GM23338 (cell line): ENCODE results near the gene DMRT3. TPM values are rescaled to one million over a fixed set of nuclear protein-coding genes. Genes with fewer than 3 reads are reported as not detected.

Experiments
- ATAC-seq: fragments of 200-7000 bp; cut with Tn5 transposase; 3 replicates; pipeline ENCODE4 v1.9.1; 2020
- DNase-seq: peaks from one replicate; pipeline ENCODE4 v3.0.0-alpha.2; 2015; ENCODE audit warnings: low spot score
- H2AFZ ChIP-seq: fragments of 200-600 bp; sonication (generic); 2 replicates; pipeline ENCODE4 v1.8.0; 2016; ENCODE audit warnings: antibody characterized with exemption, mild to moderate bottlenecking, moderate library complexity
- H3F3A ChIP-seq: fragments of 200-600 bp; sonication (generic); replicated peaks from 2 replicates; pipeline ENCODE4 v1.8.0; 2017; ENCODE audit warnings: antibody characterized with exemption, mixed run types, low read depth
- H3K27ac ChIP-seq: fragments of 200-600 bp; sonication (generic); 2 replicates; pipeline ENCODE4 v1.6.1; 2016; ENCODE audit warnings: low read depth
- H3K27me3 ChIP-seq: fragments of 200-600 bp; sonication (generic); 2 replicates; pipeline ENCODE4 v1.8.0; 2016; ENCODE audit warnings: mild to moderate bottlenecking, mixed run types, moderate library complexity; ENCODE audit not compliant: insufficient read depth
- H3K36me3 ChIP-seq: fragments of 200-600 bp; sonication (generic); 2 replicates; pipeline ENCODE4 v1.8.0; 2016; ENCODE audit warnings: mild to moderate bottlenecking; ENCODE audit not compliant: insufficient read depth
- H3K4me1 ChIP-seq: fragments of 200-600 bp; sonication (generic); 2 replicates; pipeline ENCODE4 v1.8.0; 2016; ENCODE audit warnings: mild to moderate bottlenecking, moderate library complexity; ENCODE audit not compliant: insufficient read depth
- H3K4me2 ChIP-seq: fragments of 200-600 bp; sonication (generic); 2 replicates; pipeline ENCODE4 v1.7.1; 2017; ENCODE audit warnings: mixed run types
- H3K4me3 ChIP-seq: fragments of 200-600 bp; sonication (generic); 2 replicates; pipeline ENCODE4 v1.6.1; 2016; ENCODE audit warnings: mixed run types
- H3K79me2 ChIP-seq: fragments of 200-600 bp; sonication (generic); replicated peaks from 2 replicates; pipeline ENCODE4 v1.8.0; 2017; ENCODE audit warnings: mild to moderate bottlenecking; ENCODE audit not compliant: insufficient read depth
- H3K9me2 ChIP-seq: fragments of 200-600 bp; sonication (generic); 2 replicates; pipeline ENCODE4 v1.8.0; 2017; ENCODE audit not compliant: insufficient read depth
- H4K20me1 ChIP-seq: fragments of 200-600 bp; sonication (generic); replicated peaks from 2 replicates; pipeline ENCODE4 v1.8.0; 2017; ENCODE audit warnings: mild to moderate bottlenecking; ENCODE audit not compliant: insufficient read depth
- H3K27ac Mint-ChIP-seq: 2 replicates; pipeline ENCODE4 v1.8.0; 2020; ENCODE audit warnings: inconsistent platforms, mild to moderate bottlenecking, moderate library complexity, mixed read lengths
- H3K27me3 Mint-ChIP-seq: 3 replicates; pipeline ENCODE4 v1.8.0; 2022; ENCODE audit warnings: low read depth, mild to moderate bottlenecking, moderate library complexity, mixed read lengths, inconsistent platforms; ENCODE audit not compliant: insufficient read depth, poor library complexity
- H3K36me3 Mint-ChIP-seq: 3 replicates; pipeline ENCODE4 v1.8.0; 2021; ENCODE audit warnings: low read depth, mild to moderate bottlenecking, inconsistent platforms, moderate library complexity, mixed read lengths
- H3K4me1 Mint-ChIP-seq: 3 replicates; pipeline ENCODE4 v1.8.0; 2020; ENCODE audit warnings: mild to moderate bottlenecking, inconsistent platforms, mixed read lengths
- H3K4me3 Mint-ChIP-seq: 3 replicates; pipeline ENCODE4 v1.8.0; 2021; ENCODE audit warnings: moderate library complexity, mild to moderate bottlenecking, inconsistent platforms, mixed read lengths
- H3K9me3 Mint-ChIP-seq: 3 replicates; pipeline ENCODE4 v1.8.0; 2020; ENCODE audit warnings: moderate library complexity, mild to moderate bottlenecking, inconsistent platforms, mixed read lengths
- CREB1 ChIP-seq: fragments of 250-450 bp; sonication (Bioruptor Pico); IDR thresholded peaks from 2 replicates; pipeline ENCODE4 v1.5.0; 2020; ENCODE audit warnings: low read depth, mild to moderate bottlenecking, moderate library complexity
- EZH2 ChIP-seq: fragments of 200-600 bp; sonication (generic); IDR thresholded peaks from one replicate; pipeline ENCODE4 v1.8.0; 2017; ENCODE audit warnings: antibody characterized with exemption, mild to moderate bottlenecking, low read depth; ENCODE audit not compliant: unreplicated experiment
- JUNB ChIP-seq: IDR thresholded peaks from one replicate; pipeline ENCODE4 v1.6.1; 2016; ENCODE audit warnings: antibody characterized with exemption; ENCODE audit not compliant: unreplicated experiment
- NANOG ChIP-seq: IDR thresholded peaks from 2 replicates; pipeline ENCODE4 v1.6.1; 2016; ENCODE audit warnings: antibody characterized with exemption, borderline replicate concordance
- POLR2AphosphoS5 ChIP-seq: IDR thresholded peaks from 2 replicates; pipeline ENCODE4 v1.6.1; 2016; ENCODE audit warnings: antibody characterized with exemption, low read depth
- STAT1 ChIP-seq: IDR thresholded peaks from one replicate; pipeline ENCODE4 v1.6.1; 2016; ENCODE audit warnings: antibody characterized with exemption; ENCODE audit not compliant: unreplicated experiment
- ZNF114 ChIP-seq: fragments of 250-450 bp; sonication (Bioruptor Pico); IDR thresholded peaks from 2 replicates; pipeline ENCODE4 v1.5.0; 2020; ENCODE audit warnings: mild to moderate bottlenecking, moderate library complexity
- ZNF331 ChIP-seq: fragments of 250-450 bp; sonication (Bioruptor Pico); IDR thresholded peaks from 2 replicates; pipeline ENCODE4 v1.5.0; 2020; ENCODE audit warnings: low read depth, mild to moderate bottlenecking, moderate library complexity
- polyA plus RNA-seq: library from polyadenylated mRNA; unstranded; fragments of >200 nt; fragmentation: Nextera tagmentation; extraction: Ambion mirVana; gene quantifications from 2 replicates; pipeline ENCODE4 v1.2.1, GENCODE V29; 2016
- total RNA-seq: library from RNA; depleted of rRNA; stranded (reverse); fragments of >200 nt; shearing (Covaris generic); gene quantifications from 2 replicates; pipeline ENCODE4 v1.2.3, GENCODE V29; 2014
- TF ChIP-seq, protein P1 (sequence below): IDR thresholded peaks from 2 replicates; pipeline ENCODE4 v1.6.1; 2016; ENCODE audit warnings: antibody characterized with exemption
- TF ChIP-seq, protein P2 (sequence below): IDR thresholded peaks from one replicate; pipeline ENCODE4 v1.6.1; 2018; ENCODE audit warnings: antibody characterized with exemption; ENCODE audit not compliant: unreplicated experiment
- TF ChIP-seq, protein P3 (sequence below), 2 experiments: fragments of 200-600 bp in 1 of 2; sonication (generic) in 1 of 2; conservative IDR thresholded peaks; 2 replicates each; pipeline versions ENCODE4 v1.5.1 to v1.6.1; 2016 to 2017; ENCODE audit warnings: antibody characterized with exemption in 2 of 2, low read depth in 2 of 2, mild to moderate bottlenecking in 2 of 2, moderate library complexity in 1 of 2

DMRT3 gene
- total and polyA plus RNA-seq, 2 experiments from 2014 or later: not detected

DNA sequence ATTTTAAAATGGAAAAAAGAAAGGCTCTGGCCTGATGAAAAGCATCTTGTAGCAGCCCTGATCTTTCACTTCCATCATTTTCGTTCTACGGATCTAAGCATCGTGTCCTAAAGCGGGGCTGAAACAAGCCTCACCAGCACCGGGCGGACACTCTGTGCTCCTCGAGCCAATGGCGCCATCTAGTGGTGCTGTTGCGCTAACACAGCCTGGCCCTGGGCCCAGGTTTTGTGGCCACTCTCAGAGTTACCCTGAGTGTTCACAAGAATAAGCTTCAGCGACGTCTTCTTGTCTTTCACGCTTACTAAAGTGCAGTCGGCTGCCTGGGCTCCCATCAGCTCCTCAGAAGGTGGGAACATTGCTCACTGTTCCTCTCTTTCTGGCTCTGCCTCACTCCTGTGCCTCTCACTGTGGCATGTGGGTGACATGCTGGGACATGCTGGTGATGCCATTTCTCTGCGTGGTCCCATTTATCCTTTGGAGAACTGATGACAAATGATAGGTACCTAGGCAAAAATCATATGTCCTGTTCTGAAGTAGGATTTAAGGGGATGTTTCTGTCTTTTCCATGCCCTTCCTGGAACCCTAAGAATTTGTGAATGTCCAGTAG lies 32.7 kb downstream of the DMRT3 start:
- Histone ChIP-seq H3K79me2 (no peaks in the 10 kb centered on the region), H3K27me3 (peaks cover 4% of the 10 kb centered on the region; the same call in 1 of the 2 replicates), H4K20me1 (no peaks in the 10 kb centered on the region), H3K4me2 (no peak overlapping the region), H3K4me3 (no peak overlapping the region), H3K9me2 (no peaks in the 10 kb centered on the region), H3K36me3 (no peaks in the 10 kb centered on the region), H3K27ac (no peak overlapping the region), H3K4me1 (peaks cover 3% of the 10 kb centered on the region), H3F3A (no peaks in the 10 kb centered on the region), H2AFZ (peak overlapping the region; percentile 86)
- Mint-ChIP-seq H3K27ac (no peak overlapping the region), H3K4me1 (peaks cover 6% of the 10 kb centered on the region; the same call in 2 of the 3 replicates), H3K36me3 (no peaks in the 10 kb centered on the region), H3K27me3 (peaks cover 8% of the 10 kb centered on the region), H3K9me3 (no peaks in the 10 kb centered on the region; the same call in 2 of the 3 replicates), H3K4me3 (no peak overlapping the region)
- TF ChIP-seq, protein P1, sequence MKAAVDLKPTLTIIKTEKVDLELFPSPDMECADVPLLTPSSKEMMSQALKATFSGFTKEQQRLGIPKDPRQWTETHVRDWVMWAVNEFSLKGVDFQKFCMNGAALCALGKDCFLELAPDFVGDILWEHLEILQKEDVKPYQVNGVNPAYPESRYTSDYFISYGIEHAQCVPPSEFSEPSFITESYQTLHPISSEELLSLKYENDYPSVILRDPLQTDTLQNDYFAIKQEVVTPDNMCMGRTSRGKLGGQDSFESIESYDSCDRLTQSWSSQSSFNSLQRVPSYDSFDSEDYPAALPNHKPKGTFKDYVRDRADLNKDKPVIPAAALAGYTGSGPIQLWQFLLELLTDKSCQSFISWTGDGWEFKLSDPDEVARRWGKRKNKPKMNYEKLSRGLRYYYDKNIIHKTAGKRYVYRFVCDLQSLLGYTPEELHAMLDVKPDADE: no peak
- TF ChIP-seq, protein P2, sequence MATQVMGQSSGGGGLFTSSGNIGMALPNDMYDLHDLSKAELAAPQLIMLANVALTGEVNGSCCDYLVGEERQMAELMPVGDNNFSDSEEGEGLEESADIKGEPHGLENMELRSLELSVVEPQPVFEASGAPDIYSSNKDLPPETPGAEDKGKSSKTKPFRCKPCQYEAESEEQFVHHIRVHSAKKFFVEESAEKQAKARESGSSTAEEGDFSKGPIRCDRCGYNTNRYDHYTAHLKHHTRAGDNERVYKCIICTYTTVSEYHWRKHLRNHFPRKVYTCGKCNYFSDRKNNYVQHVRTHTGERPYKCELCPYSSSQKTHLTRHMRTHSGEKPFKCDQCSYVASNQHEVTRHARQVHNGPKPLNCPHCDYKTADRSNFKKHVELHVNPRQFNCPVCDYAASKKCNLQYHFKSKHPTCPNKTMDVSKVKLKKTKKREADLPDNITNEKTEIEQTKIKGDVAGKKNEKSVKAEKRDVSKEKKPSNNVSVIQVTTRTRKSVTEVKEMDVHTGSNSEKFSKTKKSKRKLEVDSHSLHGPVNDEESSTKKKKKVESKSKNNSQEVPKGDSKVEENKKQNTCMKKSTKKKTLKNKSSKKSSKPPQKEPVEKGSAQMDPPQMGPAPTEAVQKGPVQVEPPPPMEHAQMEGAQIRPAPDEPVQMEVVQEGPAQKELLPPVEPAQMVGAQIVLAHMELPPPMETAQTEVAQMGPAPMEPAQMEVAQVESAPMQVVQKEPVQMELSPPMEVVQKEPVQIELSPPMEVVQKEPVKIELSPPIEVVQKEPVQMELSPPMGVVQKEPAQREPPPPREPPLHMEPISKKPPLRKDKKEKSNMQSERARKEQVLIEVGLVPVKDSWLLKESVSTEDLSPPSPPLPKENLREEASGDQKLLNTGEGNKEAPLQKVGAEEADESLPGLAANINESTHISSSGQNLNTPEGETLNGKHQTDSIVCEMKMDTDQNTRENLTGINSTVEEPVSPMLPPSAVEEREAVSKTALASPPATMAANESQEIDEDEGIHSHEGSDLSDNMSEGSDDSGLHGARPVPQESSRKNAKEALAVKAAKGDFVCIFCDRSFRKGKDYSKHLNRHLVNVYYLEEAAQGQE: no peak
- TF ChIP-seq, protein P3, sequence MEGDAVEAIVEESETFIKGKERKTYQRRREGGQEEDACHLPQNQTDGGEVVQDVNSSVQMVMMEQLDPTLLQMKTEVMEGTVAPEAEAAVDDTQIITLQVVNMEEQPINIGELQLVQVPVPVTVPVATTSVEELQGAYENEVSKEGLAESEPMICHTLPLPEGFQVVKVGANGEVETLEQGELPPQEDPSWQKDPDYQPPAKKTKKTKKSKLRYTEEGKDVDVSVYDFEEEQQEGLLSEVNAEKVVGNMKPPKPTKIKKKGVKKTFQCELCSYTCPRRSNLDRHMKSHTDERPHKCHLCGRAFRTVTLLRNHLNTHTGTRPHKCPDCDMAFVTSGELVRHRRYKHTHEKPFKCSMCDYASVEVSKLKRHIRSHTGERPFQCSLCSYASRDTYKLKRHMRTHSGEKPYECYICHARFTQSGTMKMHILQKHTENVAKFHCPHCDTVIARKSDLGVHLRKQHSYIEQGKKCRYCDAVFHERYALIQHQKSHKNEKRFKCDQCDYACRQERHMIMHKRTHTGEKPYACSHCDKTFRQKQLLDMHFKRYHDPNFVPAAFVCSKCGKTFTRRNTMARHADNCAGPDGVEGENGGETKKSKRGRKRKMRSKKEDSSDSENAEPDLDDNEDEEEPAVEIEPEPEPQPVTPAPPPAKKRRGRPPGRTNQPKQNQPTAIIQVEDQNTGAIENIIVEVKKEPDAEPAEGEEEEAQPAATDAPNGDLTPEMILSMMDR (conservative IDR thresholded peaks at IDR 0.05; ENCODE audit: low read depth in 2 of 2): peak; percentile 97 to 99
- peak; percentile 98 for ATAC-seq
- peak; percentile 84 for DNase-seq

DNA sequence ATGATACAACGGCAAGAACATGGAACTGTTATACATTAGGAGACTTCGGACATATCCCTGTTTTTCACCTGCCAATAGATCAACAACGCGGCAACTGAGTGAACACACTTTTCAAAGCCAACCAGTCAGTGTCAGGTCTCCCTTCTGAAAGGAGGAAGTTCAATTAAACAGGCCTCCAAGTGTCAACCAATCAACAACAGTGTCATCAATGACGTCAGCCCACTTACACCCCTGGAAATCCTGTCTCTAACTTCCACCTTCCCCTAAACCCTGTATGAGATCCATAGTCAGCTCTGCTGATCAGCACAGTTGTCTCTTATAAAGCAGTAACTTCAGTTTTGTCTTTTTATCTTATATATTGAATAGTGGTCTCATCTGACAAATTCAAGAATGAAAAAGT lies 36.6 kb downstream of the DMRT3 start:
- no peak overlapping the region for H3K4me2 ChIP-seq
- peaks cover 2% of the 10 kb centered on the region; the same call in 2 of the 3 replicates for H3K4me1 Mint-ChIP-seq
- no peaks in the 10 kb centered on the region for H3K36me3 Mint-ChIP-seq
- H3K27me3 Mint-ChIP-seq: peaks cover 2% of the 10 kb centered on the region
- no peaks in the 10 kb centered on the region for H3K79me2 ChIP-seq
- TF ChIP-seq POLR2AphosphoS5 (no peak), ZNF331 (CRISPR knock-in tag) (no peak), JUNB (no peak), CREB1 (CRISPR knock-in tag) (peak; percentile 39; the same call in 1 of the 2 replicates), NANOG (no peak), STAT1 (no peak), ZNF114 (CRISPR knock-in tag) (no peak), EZH2 (no peak)
- TF ChIP-seq, protein P3 (conservative IDR thresholded peaks at IDR 0.05; ENCODE audit: low read depth in 2 of 2): no peak
- H3K27ac ChIP-seq: no peak overlapping the region
- H2AFZ ChIP-seq: no peak overlapping the region
- H3K9me3 Mint-ChIP-seq: no peaks in the 10 kb centered on the region; the same call in 2 of the 3 replicates
- ATAC-seq (no peak), DNase-seq (no peak)
- H3K27ac Mint-ChIP-seq: no peak overlapping the region
- no peaks in the 10 kb centered on the region for H3K9me2 ChIP-seq
- no peak overlapping the region for H3K4me3 Mint-ChIP-seq
- H3K36me3 ChIP-seq: no peaks in the 10 kb centered on the region
- H4K20me1 ChIP-seq: no peaks in the 10 kb centered on the region
- no peaks in the 10 kb centered on the region for H3F3A ChIP-seq
- H3K4me1 ChIP-seq: peaks cover 3% of the 10 kb centered on the region
- no peak overlapping the region for H3K4me3 ChIP-seq
- peaks cover 4% of the 10 kb centered on the region; the same call in 1 of the 2 replicates for H3K27me3 ChIP-seq
